Activated naive CD4-positive, alpha-beta T cell treated with anti-CD3 and anti-CD28 coated beads, Interleukin-2, amount 10 ng/mL, durations not matched to agents 7 days and 5 days (primary cell): Measurements from ENCODE around the gene SLC37A1.

Source experiments
- CTCF ChIA-PET: fragments of 350-600 bp; sonication (Branson Sonifier 250); formaldehyde crosslinking; loops from one replicate; lab custom pipeline; 2021; ENCODE audit warnings: antibody characterized with exemption; lab: Charles Lee
- DNase-seq: peaks from one replicate; pipeline ENCODE4 v3.0.0-alpha.2; 2020
- H3K27ac Mint-ChIP-seq: one replicate; pipeline ENCODE4 v1.8.0; 2021; ENCODE audit warnings: mild to moderate bottlenecking, moderate library complexity, mixed read lengths
- H3K27me3 Mint-ChIP-seq: one replicate; pipeline ENCODE4 v1.8.0; 2021; ENCODE audit warnings: mild to moderate bottlenecking, mixed read lengths
- H3K36me3 Mint-ChIP-seq: one replicate; pipeline ENCODE4 v1.8.0; 2021; ENCODE audit warnings: mixed read lengths
- H3K4me1 Mint-ChIP-seq: one replicate; pipeline ENCODE4 v1.8.0; 2021; ENCODE audit warnings: mixed read lengths
- H3K4me3 Mint-ChIP-seq: one replicate; pipeline ENCODE4 v1.8.0; 2021; ENCODE audit warnings: mild to moderate bottlenecking, moderate library complexity, mixed read lengths
- H3K9me3 Mint-ChIP-seq: one replicate; pipeline ENCODE4 v1.8.0; 2021; ENCODE audit warnings: mixed read lengths

Gene SLC37A1

DNA sequence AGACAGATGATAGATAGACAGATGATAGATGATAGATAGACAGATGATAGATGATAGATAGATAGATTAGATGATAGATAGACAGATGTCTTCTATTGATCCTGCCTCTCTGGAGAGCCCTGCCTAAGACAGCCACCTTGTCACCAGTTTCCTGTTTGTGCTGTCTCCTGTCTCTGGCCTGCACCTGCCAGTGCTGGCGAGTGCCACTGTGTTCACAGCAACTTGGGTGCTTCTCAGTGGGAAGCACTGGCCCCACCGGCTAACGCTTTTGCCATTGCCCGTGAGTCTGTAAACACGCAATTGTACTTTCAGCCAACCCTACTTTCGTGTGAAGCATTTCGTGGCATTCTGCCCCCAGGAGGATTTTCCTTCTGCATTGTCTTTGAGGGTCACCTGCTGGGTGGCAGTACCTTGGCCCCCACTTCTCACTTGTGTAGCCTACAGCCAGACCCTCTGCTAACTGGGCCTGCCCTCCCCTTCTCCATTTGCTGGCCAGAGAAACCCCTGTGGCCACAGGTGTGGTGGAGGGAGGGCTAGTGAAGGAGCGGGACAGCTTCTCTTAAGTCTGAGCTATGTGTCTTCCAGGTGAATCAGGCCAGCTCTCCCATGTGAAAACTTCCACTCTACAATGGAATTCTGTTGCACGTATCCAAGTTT is 116.4 kb downstream of the SLC37A1 start:
- Mint-ChIP-seq H3K4me3 (no peak overlapping the region), H3K27me3 (no peaks in the 10 kb centered on the region), H3K27ac (no peak overlapping the region), H3K36me3 (no peaks in the 10 kb centered on the region), H3K9me3 (no peaks in the 10 kb centered on the region), H3K4me1 (no peaks in the 10 kb centered on the region)
- CTCF ChIA-PET, result no interaction called here
- no peak for DNase-seq

DNA sequence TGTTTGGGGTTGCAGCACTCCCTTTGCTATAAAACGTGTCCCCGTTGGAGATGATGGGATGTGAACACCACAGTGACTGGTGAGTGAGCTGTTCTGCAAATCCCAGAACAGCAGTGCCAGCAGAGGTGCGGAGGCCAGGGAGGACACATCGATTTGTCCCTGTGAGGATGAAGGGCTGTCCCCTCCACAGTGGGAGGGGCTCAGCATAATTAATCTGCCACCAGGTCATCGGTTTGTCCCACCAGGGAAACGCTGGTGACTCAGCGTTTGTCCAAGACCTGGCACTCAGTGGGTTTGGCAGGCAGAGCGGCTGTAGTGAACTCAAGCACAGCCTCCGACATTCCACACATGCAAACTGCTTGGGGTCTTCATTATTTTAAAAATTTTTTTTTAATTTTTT is 117.0 kb downstream of the SLC37A1 start:
- Mint-ChIP-seq H3K27ac (no peak overlapping the region), H3K9me3 (no peaks in the 10 kb centered on the region)

More for the DNA sequence above, 117.0 kb downstream of the SLC37A1 start:
- no peaks in the 10 kb centered on the region for H3K4me1 Mint-ChIP-seq
- no peak overlapping the region for H3K4me3 Mint-ChIP-seq
- DNase-seq, result no peak
- CTCF ChIA-PET, result no interaction called here
- H3K27me3 Mint-ChIP-seq, result no peaks in the 10 kb centered on the region
- H3K36me3 Mint-ChIP-seq, result no peaks in the 10 kb centered on the region
